Testis (tissue), 3 donors: ENCODE measurements around the gene AKAP6. TPM values are rescaled to one million over a fixed set of nuclear protein-coding genes. Genes with fewer than 3 reads are reported as not detected.

ENCODE experiments used
- DNase-seq: peaks from one replicate; pipeline ENCODE4 v3.0.0-alpha.2; 2019
- H3K27ac ChIP-seq, 2 donors: fragments of 200-600 bp; sonication (generic); one replicate each; pipeline ENCODE4 v1.5.1; 2019
- H3K27me3 ChIP-seq: fragments of 200-600 bp; sonication (generic); one replicate; pipeline ENCODE4 v1.5.1; 2019
- H3K36me3 ChIP-seq: fragments of 200-600 bp; sonication (generic); one replicate; pipeline ENCODE4 v1.5.1; 2017; ENCODE audit warnings: low read depth; ENCODE audit errors: missing control alignments
- H3K4me1 ChIP-seq: fragments of 200-600 bp; sonication (generic); one replicate; pipeline ENCODE4 v1.5.1; 2019
- H3K4me3 ChIP-seq, 2 donors: fragments of 200-600 bp; sonication (generic); one replicate each; pipeline ENCODE4 v1.5.1; 2017 to 2019
- H3K9me3 ChIP-seq: fragments of 200-600 bp; sonication (generic); one replicate; pipeline ENCODE4 v1.5.1; 2017
- POLR2A ChIP-seq: fragments of 450-650 bp; IDR thresholded peaks from one replicate; pipeline ENCODE4 v1.6.1; 2017; ENCODE audit warnings: antibody characterized with exemption, mild to moderate bottlenecking, moderate library complexity
- WGBS, 2 donors: methylation state at CpG; one replicate each; pipeline ENCODE4 v1.1.5; 2018; 5-methylcytosine and 5-hydroxymethylcytosine counted together
- intact Hi-C: fragments of 100-400 bp; cut with DNase I; formaldehyde crosslinking; loops from one replicate; pipeline ENCODE4 v1.15.1; 2023; ENCODE audit warnings: low total_unique reads
- polyA plus RNA-seq: library from polyadenylated mRNA; stranded (reverse); fragments of 350-450 nt; fragmentation: Illumina TruSeq; extraction: RNeasy Lipid Tissue Mini Kit (QIAGEN cat#74804); gene quantifications from one replicate; pipeline ENCODE4 v1.2.3, GENCODE V29; 2014; ENCODE audit warnings: low read depth, low replicate concordance; ENCODE audit not compliant: insufficient read depth
- total RNA-seq, 2 donors: library from RNA; depleted of rRNA; stranded (reverse); fragments of >200 nt; gene quantifications; one replicate each; pipeline ENCODE4 v1.2.3, GENCODE V29; 2016
- TF ChIP-seq, protein P1 (sequence below), 3 experiments: fragments of 450-650 bp in 2 of 3; fragments of 200-600 bp in 1 of 3; sonication (generic) in 1 of 3; IDR thresholded peaks; one replicate each; pipeline ENCODE4 v1.5.1; 2016 to 2019; ENCODE audit warnings: antibody characterized with exemption in 3 of 3, mild to moderate bottlenecking in 2 of 3, moderate library complexity in 1 of 3

The AKAP6 gene
- total and polyA plus RNA-seq, 3 donors from 2014 or later, result 26.6 to 30.9 (median 30.9) TPM

DNA sequence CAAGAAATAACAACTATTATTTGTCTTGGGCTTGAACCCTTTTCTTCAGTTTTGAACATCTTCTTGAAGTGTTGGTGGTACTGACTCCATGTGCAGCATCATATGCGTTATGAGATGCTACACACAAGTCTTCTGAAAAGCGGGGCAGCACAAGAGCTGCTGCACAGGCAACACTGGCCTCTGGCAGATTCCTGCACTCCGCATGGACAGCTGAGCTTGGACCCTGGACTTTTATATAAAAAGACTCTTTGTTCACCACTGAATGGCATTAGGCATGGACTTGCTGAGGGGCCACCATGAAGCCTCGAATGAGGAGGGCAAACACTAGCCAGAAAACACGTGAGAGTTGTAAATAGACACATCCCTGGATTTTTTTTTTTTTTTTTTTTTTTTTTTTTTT, 398.7 kb downstream of the AKAP6 start:
- Histone ChIP-seq H3K36me3 (no peaks in the 10 kb centered on the region), H3K4me1 (no peaks in the 10 kb centered on the region), H3K27me3 (no peaks in the 10 kb centered on the region), H3K27ac (no peak overlapping the region), H3K4me3 (no peak overlapping the region), H3K9me3 (no peaks in the 10 kb centered on the region)
- TF ChIP-seq, protein P1, sequence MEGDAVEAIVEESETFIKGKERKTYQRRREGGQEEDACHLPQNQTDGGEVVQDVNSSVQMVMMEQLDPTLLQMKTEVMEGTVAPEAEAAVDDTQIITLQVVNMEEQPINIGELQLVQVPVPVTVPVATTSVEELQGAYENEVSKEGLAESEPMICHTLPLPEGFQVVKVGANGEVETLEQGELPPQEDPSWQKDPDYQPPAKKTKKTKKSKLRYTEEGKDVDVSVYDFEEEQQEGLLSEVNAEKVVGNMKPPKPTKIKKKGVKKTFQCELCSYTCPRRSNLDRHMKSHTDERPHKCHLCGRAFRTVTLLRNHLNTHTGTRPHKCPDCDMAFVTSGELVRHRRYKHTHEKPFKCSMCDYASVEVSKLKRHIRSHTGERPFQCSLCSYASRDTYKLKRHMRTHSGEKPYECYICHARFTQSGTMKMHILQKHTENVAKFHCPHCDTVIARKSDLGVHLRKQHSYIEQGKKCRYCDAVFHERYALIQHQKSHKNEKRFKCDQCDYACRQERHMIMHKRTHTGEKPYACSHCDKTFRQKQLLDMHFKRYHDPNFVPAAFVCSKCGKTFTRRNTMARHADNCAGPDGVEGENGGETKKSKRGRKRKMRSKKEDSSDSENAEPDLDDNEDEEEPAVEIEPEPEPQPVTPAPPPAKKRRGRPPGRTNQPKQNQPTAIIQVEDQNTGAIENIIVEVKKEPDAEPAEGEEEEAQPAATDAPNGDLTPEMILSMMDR (IDR thresholded peaks at IDR 0.05), result no peak
- no peak for TF ChIP-seq POLR2A
- DNase-seq, result no peak
- 90 to 95% methylated on average over 5 of the region's 5 CpGs for WGBS, 2 donors
- intact Hi-C loops, result no loop called here

DNA sequence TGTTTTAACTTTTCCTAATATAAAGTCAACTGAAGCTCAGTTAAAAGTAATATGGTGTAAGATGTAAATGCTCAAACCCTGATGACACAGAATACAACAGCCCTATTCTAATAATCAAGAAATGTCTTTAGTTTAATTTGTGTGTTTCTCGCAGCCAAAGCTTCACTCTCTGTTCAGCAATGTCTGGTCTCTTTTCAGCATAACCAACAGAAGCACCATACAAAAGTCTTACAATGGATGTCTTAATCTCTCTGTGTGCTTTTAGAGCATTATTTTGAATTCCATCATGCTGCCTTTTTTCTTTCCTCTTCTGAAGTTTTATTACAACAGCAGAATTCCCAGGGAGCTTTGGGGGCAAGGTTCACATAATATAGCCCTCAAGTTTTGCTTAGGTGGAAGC, 399.4 kb downstream of the AKAP6 start:
- Histone ChIP-seq H3K4me1 (no peaks in the 10 kb centered on the region), H3K9me3 (no peaks in the 10 kb centered on the region), H3K36me3 (no peaks in the 10 kb centered on the region), H3K4me3 (no peak overlapping the region), H3K27ac (no peak overlapping the region), H3K27me3 (no peaks in the 10 kb centered on the region)
- no peak for DNase-seq
- TF ChIP-seq POLR2A, result no peak
- TF ChIP-seq, protein P1 (IDR thresholded peaks at IDR 0.05), result no peak
- WGBS, 2 donors, result 96 to 97% methylated on average over 1 of the region's 1 CpG
- intact Hi-C loops, result no loop called here

- H3K27ac ChIP-seq, result no peak overlapping the region
- intact Hi-C loops, result no loop called here
- no peaks in the 10 kb centered on the region for H3K9me3 ChIP-seq
- H3K4me1 ChIP-seq, result no peaks in the 10 kb centered on the region
- TF ChIP-seq, protein P1 (IDR thresholded peaks at IDR 0.05), result no peak
- no peaks in the 10 kb centered on the region for H3K36me3 ChIP-seq
- H3K27me3 ChIP-seq, result no peaks in the 10 kb centered on the region
- WGBS, 2 donors, result 87 to 96% methylated on average over 5 of the region's 5 CpGs
- no peak for DNase-seq
- H3K4me3 ChIP-seq, result no peak overlapping the region
Measured at GRCh38 chr14:32728976-32729375, 399.9 kb downstream of the AKAP6 start.

- H3K36me3 ChIP-seq, result no peaks in the 10 kb centered on the region
- H3K27me3 ChIP-seq, result no peaks in the 10 kb centered on the region
- intact Hi-C loops, result no loop called here
- no peak overlapping the region for H3K4me3 ChIP-seq
- no peaks in the 10 kb centered on the region for H3K4me1 ChIP-seq
- WGBS, 2 donors, result 79 to 87% methylated on average over 2 of the region's 2 CpGs
- no peak overlapping the region for H3K27ac ChIP-seq
- H3K9me3 ChIP-seq, result no peaks in the 10 kb centered on the region
- no peak for TF ChIP-seq POLR2A
- TF ChIP-seq, protein P1 (IDR thresholded peaks at IDR 0.05), result no peak
- DNase-seq, result no peak
Measured at GRCh38 chr14:32731249-32731648, 402.2 kb downstream of the AKAP6 start.

DNA sequence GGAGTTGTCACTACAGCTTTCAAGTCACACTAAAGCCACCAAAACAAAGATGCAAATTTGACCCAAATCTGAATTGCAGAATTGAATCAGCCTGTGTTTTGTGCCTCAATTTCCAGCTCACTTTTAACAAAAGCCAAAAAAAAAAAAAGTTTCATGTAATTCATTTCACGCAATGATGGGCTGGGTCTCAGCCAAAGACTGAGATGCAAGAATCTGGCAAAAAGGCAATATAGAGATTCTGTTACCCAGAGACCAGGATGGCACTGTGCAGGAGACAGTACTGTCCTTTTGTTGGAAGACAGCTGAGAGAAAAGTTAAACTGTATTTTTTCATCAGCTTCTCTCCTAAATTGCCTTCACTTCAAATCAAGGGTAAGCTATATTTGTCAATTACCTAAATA, 403.9 kb downstream of the AKAP6 start:
- DNase-seq, result no peak
- TF ChIP-seq, protein P1 (IDR thresholded peaks at IDR 0.05), result no peak
- TF ChIP-seq POLR2A, result no peak
- Histone ChIP-seq H3K36me3 (no peaks in the 10 kb centered on the region), H3K27me3 (no peaks in the 10 kb centered on the region), H3K4me1 (no peaks in the 10 kb centered on the region), H3K9me3 (no peaks in the 10 kb centered on the region), H3K27ac (no peak overlapping the region), H3K4me3 (no peak overlapping the region)
- intact Hi-C loops, result no loop called here
- 91 to 95% methylated on average over 1 of the region's 1 CpG for WGBS, 2 donors
